ENCODE results near the gene ASB10.

ASB10 gene

GRCh38 chr7:151135525-151135845 lies 51.6 kb downstream of the ASB10 start:
- no peak for DNase-seq

- no peak for DNase-seq
Measured at GRCh38 chr7:151134743-151135524, 52.1 kb downstream of the ASB10 start.

- no peak for DNase-seq
Measured at GRCh38 chr7:151133986-151134742, 52.9 kb downstream of the ASB10 start.

GRCh38 chr7:151133266-151133985 lies 53.6 kb downstream of the ASB10 start:
- DNase-seq = no peak

GRCh38 chr7:151132461-151133205 lies 54.4 kb downstream of the ASB10 start:
- no peak for DNase-seq

- DNase-seq = no peak
Measured at GRCh38 chr7:151131592-151132293, 55.3 kb downstream of the ASB10 start.

GRCh38 chr7:151131224-151131591 lies 55.8 kb downstream of the ASB10 start:
- DNase-seq = peak in 2 of 3 experiments; percentile 42 to 73

GRCh38 chr7:151130741-151131157 lies 56.3 kb downstream of the ASB10 start:
- no peak for DNase-seq

GRCh38 chr7:151129960-151130591 lies 57.0 kb downstream of the ASB10 start:
- DNase-seq = no peak

GRCh38 chr7:151129117-151129959 lies 57.7 kb downstream of the ASB10 start:
- DNase-seq = no peak

GRCh38 chr7:151128716-151129115 lies 58.3 kb downstream of the ASB10 start:
- DNase-seq = no peak

- DNase-seq = no peak
Measured at GRCh38 chr7:151128144-151128543, 58.9 kb downstream of the ASB10 start.

GRCh38 chr7:151126491-151127137 lies 60.4 kb downstream of the ASB10 start:
- peak in 2 of 3 experiments; percentile 40 to 51 for DNase-seq

- peak in 1 of 3 experiments; percentile 24 for DNase-seq
Measured at GRCh38 chr7:151125846-151126481, 61.1 kb downstream of the ASB10 start.

Data from NCI-H1417 (cell line).